HG02970 (cell line): Measurements from ENCODE around the gene STEAP2.
A peak's percentile ranks its signal among the peaks of the same experiment; 100 is the strongest.
"Not testable (repeated sequence)": the region's sequence is repeated elsewhere in the genome, so short reads cannot be mapped to it uniquely, and the experiment has no call there.

Experiments used
- ATAC-seq: cut with Tn5 transposase; IDR thresholded peaks from one replicate; pipeline ENCODE4 v1.9.1; 2021; ENCODE audit warnings: mild to moderate bottlenecking, moderate library complexity, moderate number of reproducible peaks; ENCODE audit not compliant: unreplicated experiment, low FRiP score

The STEAP2 gene

DNA sequence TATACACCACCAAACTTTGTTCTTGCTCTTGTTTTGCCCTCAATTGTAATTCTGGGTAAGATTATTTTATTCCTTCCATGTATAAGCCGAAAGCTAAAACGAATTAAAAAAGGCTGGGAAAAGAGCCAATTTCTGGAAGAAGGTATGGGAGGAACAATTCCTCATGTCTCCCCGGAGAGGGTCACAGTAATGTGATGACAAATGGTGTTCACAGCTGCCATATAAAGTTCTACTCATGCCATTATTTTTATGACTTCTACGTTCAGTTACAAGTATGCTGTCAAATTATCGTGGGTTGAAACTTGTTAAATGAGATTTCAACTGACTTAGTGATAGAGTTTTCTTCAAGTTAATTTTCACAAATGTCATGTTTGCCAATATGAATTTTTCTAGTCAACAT lies 20.9 kb downstream of the STEAP2 start:
- ATAC-seq = no peak

DNA sequence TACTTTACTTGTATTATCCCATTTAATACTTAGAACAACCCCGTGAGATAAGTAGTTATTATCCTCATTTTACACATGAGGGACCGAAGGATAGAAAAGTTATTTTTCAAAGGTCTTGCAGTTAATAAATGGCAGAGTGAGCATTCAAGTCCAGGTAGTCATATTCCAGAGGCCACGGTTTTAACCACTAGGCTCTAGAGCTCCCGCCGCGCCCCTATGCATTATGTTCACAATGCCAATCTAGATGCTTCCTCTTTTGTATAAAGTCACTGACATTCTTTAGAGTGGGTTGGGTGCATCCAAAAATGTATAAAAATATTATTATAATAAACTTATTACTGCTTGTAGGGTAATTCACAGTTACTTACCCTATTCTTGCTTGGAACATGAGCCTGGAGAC lies 22.0 kb downstream of the STEAP2 start:
- no peak for ATAC-seq

GRCh38 chr7:90236721-90237289 lies 25.3 kb downstream of the STEAP2 start:
- no peak for ATAC-seq

GRCh38 chr7:90238022-90238421 lies 26.5 kb downstream of the STEAP2 start:
- ATAC-seq = no peak

DNA sequence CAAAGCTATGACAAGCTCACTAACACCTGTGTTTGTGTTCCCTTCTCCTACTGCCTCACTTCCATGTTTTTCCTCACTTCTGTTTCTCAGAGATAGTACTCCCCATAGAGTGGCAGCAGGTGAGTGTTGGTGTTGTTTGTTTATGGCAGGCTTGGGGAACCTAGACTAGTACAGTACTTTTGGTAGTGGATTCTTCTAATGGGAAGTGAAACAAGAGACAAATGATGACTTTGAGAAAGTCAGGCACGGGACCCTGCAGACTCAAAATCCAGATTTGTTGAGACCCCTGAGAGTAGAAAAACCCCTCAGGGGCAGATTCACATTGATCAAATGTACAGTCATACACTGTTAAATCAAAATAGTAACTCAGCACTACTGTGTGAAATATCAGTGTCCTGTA lies 27.0 kb downstream of the STEAP2 start:
- ATAC-seq = no peak

GRCh38 chr7:90239050-90239449 lies 27.5 kb downstream of the STEAP2 start:
- no peak for ATAC-seq

DNA sequence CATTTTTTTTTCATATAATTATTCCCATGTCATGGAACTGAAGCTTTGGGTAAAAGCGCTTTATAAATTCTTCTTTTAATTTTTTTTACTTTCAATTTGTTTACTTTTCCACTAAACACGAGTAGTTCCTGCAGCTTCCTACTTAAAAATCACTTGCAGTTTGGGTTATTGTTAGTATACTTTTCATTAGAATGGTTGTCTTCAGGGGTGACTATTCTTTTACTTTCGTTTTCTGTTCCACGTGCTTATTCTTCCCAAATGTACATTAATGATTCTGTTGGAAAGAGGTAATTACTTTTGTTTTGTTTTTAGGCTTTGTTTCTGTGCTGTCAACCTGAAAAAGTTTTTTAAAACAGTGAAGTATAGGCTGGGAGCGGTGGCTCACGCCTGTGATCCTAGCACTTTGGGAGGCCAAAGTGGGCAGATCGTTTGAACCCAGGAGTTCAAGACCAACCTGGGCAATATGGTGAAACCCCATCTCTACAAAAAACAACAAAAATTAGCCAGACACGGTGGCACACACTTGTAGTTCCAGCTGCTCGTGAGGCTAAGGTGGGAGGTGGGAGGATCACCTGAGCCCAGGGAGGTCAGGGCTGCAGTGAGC lies 28.2 kb downstream of the STEAP2 start:
- ATAC-seq = no peak

GRCh38 chr7:90242369-90243168 lies 31.0 kb downstream of the STEAP2 start:
- ATAC-seq = peak; percentile 57

DNA sequence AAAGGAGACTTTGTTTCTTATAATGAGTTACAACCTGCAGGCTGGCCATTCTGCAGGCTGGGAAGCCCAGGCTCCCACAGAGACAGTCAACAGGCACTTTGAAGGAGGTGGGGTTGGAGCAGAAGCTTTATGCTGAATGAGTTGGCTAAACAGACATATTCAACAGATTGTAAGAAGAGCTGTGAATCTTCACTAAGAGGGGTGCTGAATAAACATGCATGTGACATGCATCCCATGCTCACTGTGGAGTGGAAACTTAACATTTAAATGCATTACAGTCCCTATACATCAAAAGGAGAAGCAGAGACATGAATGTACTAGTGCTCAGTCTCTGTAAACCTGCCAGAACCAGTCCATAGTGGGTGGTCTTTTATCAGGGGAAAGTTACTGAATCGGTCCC lies 32.0 kb downstream of the STEAP2 start:
- no peak for ATAC-seq

DNA sequence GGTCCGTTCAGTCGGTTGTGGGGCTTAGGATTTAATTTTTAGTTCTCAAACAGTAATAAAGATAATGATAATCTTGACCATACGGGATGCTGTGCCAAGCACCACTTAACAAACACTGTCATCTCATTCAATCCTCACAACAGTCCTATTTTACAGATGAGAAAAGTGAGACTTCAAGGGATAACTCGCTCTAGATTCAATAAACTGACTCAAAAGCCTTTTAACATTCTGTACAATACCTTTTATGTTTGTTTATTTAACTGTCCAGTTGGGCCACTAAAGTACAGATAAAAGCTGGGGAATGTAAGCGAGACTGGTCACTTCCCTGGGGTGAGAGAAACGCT lies 33.0 kb downstream of the STEAP2 start:
- no peak for ATAC-seq

DNA sequence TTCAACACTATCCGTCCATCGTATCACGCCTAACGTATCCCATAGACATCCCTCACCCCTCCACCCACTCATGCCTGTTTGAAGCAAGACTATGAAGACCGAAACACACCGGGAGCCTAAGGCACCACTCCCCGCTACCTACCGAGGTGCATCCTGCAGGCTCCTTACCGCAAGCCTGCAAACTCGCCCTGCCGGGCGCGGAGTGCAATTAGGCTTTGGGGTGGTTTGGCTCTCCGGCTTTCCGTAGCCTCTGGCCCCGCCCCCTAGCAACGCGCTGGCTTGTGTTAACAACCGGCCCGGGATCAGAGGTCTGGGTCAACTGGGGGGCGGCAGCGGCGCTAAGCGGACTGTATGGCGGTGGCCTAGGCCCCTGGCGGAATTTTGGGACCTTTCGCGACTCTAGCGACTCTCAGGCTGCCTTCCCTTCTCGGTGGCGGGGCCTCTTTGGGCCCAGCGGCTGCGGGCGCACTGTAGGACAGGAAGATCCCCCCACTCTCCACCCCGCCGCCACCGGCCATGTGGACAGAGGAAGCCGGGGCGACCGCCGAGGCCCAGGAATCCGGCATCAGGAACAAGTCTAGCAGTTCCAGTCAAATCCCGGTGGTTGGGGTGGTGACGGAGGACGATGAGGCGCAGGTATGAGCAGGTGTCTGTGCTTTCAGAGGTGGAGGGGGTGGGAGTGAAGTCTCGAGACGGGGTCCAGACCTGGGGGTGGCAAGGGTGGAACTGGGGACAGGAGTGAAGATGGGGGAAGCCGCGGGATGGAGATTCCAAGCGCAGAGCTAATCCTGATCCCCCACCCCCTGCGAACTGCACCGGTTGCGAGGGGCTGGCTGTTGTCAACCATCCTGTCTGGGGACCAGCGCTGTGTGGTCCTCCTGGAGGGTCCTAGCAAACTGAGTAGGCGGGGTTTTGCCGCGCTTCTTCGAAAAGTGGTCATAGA lies 33.6 kb downstream of the STEAP2 start, which contains the start of gene CFAP69:
Gene CFAP69 (plus strand): TSS at position 266 of the 943 bp plus-strand sequence. CDS start 251 bp downstream, at position 517.
- peak; percentile 76 for ATAC-seq

DNA sequence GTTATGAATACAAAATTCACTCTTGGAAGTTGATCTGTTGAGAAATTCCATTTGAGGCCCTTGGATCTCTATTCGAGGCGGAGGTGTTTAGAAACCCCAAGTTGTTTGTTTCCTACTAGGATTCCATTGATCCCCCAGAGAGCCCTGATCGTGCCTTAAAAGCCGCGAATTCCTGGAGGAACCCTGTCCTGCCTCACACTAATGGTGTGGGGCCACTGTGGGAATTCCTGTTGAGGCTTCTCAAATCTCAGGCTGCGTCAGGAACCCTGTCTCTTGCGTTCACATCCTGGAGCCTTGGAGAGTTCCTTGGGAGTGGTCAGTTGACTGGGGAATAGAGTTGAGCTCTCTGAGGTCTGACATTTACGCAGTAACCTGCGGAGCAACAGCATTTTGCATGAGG lies 34.6 kb downstream of the STEAP2 start:
- ATAC-seq = no peak

- ATAC-seq = no peak
These were observed 37.2 kb downstream of the STEAP2 start for GRCh38 chr7:90248706-90249105.

DNA sequence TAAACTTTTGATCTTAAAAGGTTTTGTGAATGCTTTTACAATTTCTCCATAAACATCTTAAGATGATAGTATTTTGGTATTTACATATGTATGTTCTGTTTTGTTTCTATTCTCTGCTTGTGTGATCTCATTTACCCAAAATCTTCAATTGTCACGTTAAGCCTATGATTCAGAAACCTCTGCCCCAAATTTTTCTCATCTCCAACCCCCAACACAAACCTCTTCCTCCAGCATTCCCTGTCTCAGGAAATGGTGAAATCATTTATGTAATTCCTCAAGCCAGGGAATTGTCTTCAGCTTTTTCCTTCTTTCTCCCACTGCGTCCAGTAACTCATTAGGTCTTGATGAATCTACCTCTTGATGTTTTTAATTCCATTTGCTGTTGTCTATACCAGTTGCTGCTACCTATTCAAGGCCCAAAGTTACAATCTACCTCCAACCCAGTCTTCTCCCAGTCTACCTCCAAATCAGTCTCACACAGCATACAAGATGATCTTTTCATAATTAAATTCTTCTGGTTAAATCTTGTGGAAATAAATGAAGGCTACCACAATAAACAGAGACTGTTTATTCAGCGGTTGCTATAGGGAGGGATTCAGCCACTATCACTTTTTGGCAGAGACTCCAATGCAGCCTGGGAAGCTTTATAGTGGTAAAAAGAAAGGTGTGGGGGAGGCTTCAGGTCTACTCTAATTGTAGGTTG lies 39.2 kb downstream of the STEAP2 start:
- no peak for ATAC-seq

GRCh38 chr7:90251304-90251635 lies 39.7 kb downstream of the STEAP2 start:
- ATAC-seq = no peak

GRCh38 chr7:90256011-90256410 lies 44.5 kb downstream of the STEAP2 start:
- not testable (repeated sequence) for ATAC-seq

DNA sequence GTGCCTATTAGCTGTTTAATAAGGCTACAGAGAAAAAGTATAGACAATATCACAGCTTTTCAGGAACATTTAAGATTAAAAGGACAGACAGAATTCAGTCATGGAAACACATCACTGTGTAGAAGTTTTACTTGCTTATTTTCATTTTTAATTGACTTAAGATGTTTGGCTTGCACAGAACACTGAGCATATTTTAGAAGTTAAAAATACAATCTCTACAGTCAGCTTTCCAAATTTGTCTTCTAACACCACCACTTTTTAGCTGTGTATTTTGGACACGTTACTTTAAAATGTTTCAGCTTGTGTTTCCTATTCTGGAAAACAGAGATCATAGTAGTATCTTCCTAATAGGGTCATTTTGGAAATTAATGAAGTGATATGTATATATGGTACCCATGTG lies 45.2 kb downstream of the STEAP2 start:
- ATAC-seq = no peak

GRCh38 chr7:90261441-90261840 lies 49.9 kb downstream of the STEAP2 start:
- no peak for ATAC-seq

DNA sequence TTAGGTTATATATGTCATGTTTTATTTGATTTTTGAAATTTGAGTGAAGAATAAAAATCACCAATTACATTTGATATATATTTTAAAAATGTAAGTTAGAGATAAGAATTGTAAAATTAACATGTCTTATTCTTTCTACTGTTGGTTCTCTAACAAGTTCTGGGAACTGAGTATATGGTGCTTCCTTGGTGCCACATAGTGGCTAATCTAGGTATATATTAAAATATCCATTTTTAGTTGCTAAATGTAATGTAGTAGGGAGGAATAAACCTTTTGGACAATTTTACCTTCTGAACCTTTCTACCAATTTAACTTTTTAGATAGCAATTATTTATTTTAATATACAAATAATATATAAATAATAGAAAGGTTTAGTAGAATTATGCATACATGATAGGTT lies 50.9 kb downstream of the STEAP2 start:
- no peak for ATAC-seq

GRCh38 chr7:90266808-90267207 lies 55.3 kb downstream of the STEAP2 start:
- no peak for ATAC-seq
